ENCODE results near the gene PGAM4.

- TF ChIP-seq CTCF (IDR thresholded peaks at IDR 0.05) (no peak), EZH2phosphoT487 (IDR thresholded peaks at IDR 0.05) (no peak), EZH2 (IDR thresholded peaks at IDR 0.05) (no peak)
Measured at GRCh38 chrX:77979870-77980269, 10.4 kb upstream of the PGAM4 start.
